ENCODE results near the gene KIF18A.

Gene KIF18A

GRCh38 chr11:27996066-27996465, 111.9 kb downstream of the KIF18A start:
- no peaks in the 10 kb centered on the region for H3K4me1 ChIP-seq (ENCODE audit: control insufficient read depth, insufficient read depth, low read length)
- H3K27me3 ChIP-seq (ENCODE audit: control insufficient read depth in 1 of 2, insufficient read depth in 2 of 2, low read length in 2 of 2) = no peaks in the 10 kb centered on the region
- no peak overlapping the region for H3K9ac ChIP-seq (ENCODE audit: low read length in 2 of 2)
- H3K9me3 ChIP-seq (ENCODE audit: control insufficient read depth in 2 of 2, low read length in 2 of 2) = peaks cover 0 to 1% of the 10 kb centered on the region in 2 donors
- no peak overlapping the region for H3K4me3 ChIP-seq (ENCODE audit: low read length in 2 of 2)
- H3K36me3 ChIP-seq (ENCODE audit: control insufficient read depth in 2 of 2, insufficient read depth in 2 of 2, low read length in 2 of 2) = no peaks in the 10 kb centered on the region
- no peak overlapping the region for H3K27ac ChIP-seq (ENCODE audit: low read length)

- Histone ChIP-seq H3K9me3 (ENCODE audit: control insufficient read depth in 2 of 2, low read length in 2 of 2) (no peaks in the 10 kb centered on the region), H3K27ac (ENCODE audit: low read length) (no peak overlapping the region), H3K9ac (ENCODE audit: low read length in 2 of 2) (no peak overlapping the region), H3K4me3 (ENCODE audit: low read length in 2 of 2) (no peak overlapping the region), H3K4me1 (ENCODE audit: control insufficient read depth, insufficient read depth, low read length) (no peaks in the 10 kb centered on the region), H3K36me3 (ENCODE audit: control insufficient read depth in 2 of 2, insufficient read depth in 2 of 2, low read length in 2 of 2) (no peaks in the 10 kb centered on the region), H3K27me3 (ENCODE audit: control insufficient read depth in 1 of 2, insufficient read depth in 2 of 2, low read length in 2 of 2) (no peaks in the 10 kb centered on the region)
These were observed 112.9 kb downstream of the KIF18A start for GRCh38 chr11:27995083-27995482.

- Histone ChIP-seq H3K4me3 (ENCODE audit: low read length in 2 of 2) (no peak overlapping the region), H3K27ac (ENCODE audit: low read length) (no peak overlapping the region), H3K9ac (ENCODE audit: low read length in 2 of 2) (no peak overlapping the region), H3K9me3 (ENCODE audit: control insufficient read depth in 2 of 2, low read length in 2 of 2) (no peaks in the 10 kb centered on the region), H3K27me3 (ENCODE audit: control insufficient read depth in 1 of 2, insufficient read depth in 2 of 2, low read length in 2 of 2) (no peaks in the 10 kb centered on the region), H3K36me3 (ENCODE audit: control insufficient read depth in 2 of 2, insufficient read depth in 2 of 2, low read length in 2 of 2) (no peaks in the 10 kb centered on the region), H3K4me1 (ENCODE audit: control insufficient read depth, insufficient read depth, low read length) (no peaks in the 10 kb centered on the region)
These were observed 116.2 kb downstream of the KIF18A start for GRCh38 chr11:27991736-27992135.

- Histone ChIP-seq H3K27me3 (ENCODE audit: control insufficient read depth in 1 of 2, insufficient read depth in 2 of 2, low read length in 2 of 2) (no peaks in the 10 kb centered on the region), H3K9ac (ENCODE audit: low read length in 2 of 2) (no peak overlapping the region), H3K27ac (ENCODE audit: low read length) (no peak overlapping the region), H3K9me3 (ENCODE audit: control insufficient read depth in 2 of 2, low read length in 2 of 2) (no peaks in the 10 kb centered on the region), H3K4me3 (ENCODE audit: low read length in 2 of 2) (no peak overlapping the region), H3K36me3 (ENCODE audit: control insufficient read depth in 2 of 2, insufficient read depth in 2 of 2, low read length in 2 of 2) (no peaks in the 10 kb centered on the region), H3K4me1 (ENCODE audit: control insufficient read depth, insufficient read depth, low read length) (no peaks in the 10 kb centered on the region)
These were observed 130.4 kb downstream of the KIF18A start for GRCh38 chr11:27977527-27977926.

GRCh38 chr11:27977031-27977430, 130.9 kb downstream of the KIF18A start:
- no peak overlapping the region for H3K4me3 ChIP-seq (ENCODE audit: low read length in 2 of 2)
- no peaks in the 10 kb centered on the region for H3K9me3 ChIP-seq (ENCODE audit: control insufficient read depth in 2 of 2, low read length in 2 of 2)
- H3K9ac ChIP-seq (ENCODE audit: low read length in 2 of 2) = no peak overlapping the region
- H3K27ac ChIP-seq (ENCODE audit: low read length) = no peak overlapping the region
- H3K36me3 ChIP-seq (ENCODE audit: control insufficient read depth in 2 of 2, insufficient read depth in 2 of 2, low read length in 2 of 2) = no peaks in the 10 kb centered on the region
- no peaks in the 10 kb centered on the region for H3K27me3 ChIP-seq (ENCODE audit: control insufficient read depth in 1 of 2, insufficient read depth in 2 of 2, low read length in 2 of 2)
- H3K4me1 ChIP-seq (ENCODE audit: control insufficient read depth, insufficient read depth, low read length) = no peaks in the 10 kb centered on the region

GRCh38 chr11:27976262-27976661, 131.7 kb downstream of the KIF18A start:
- no peaks in the 10 kb centered on the region for H3K9me3 ChIP-seq (ENCODE audit: control insufficient read depth in 2 of 2, low read length in 2 of 2)
- H3K36me3 ChIP-seq (ENCODE audit: control insufficient read depth in 2 of 2, insufficient read depth in 2 of 2, low read length in 2 of 2) = no peaks in the 10 kb centered on the region
- no peak overlapping the region for H3K27ac ChIP-seq (ENCODE audit: low read length)
- no peak overlapping the region for H3K4me3 ChIP-seq (ENCODE audit: low read length in 2 of 2)
- H3K27me3 ChIP-seq (ENCODE audit: control insufficient read depth in 1 of 2, insufficient read depth in 2 of 2, low read length in 2 of 2) = no peaks in the 10 kb centered on the region
- H3K9ac ChIP-seq (ENCODE audit: low read length in 2 of 2) = no peak overlapping the region
- no peaks in the 10 kb centered on the region for H3K4me1 ChIP-seq (ENCODE audit: control insufficient read depth, insufficient read depth, low read length)

- H3K4me3 ChIP-seq (ENCODE audit: low read length in 2 of 2) = no peak overlapping the region
- H3K36me3 ChIP-seq (ENCODE audit: control insufficient read depth in 2 of 2, insufficient read depth in 2 of 2, low read length in 2 of 2) = no peaks in the 10 kb centered on the region
- H3K9ac ChIP-seq (ENCODE audit: low read length in 2 of 2) = no peak overlapping the region
- H3K9me3 ChIP-seq (ENCODE audit: control insufficient read depth in 2 of 2, low read length in 2 of 2) = no peaks in the 10 kb centered on the region
- no peak overlapping the region for H3K27ac ChIP-seq (ENCODE audit: low read length)
- no peaks in the 10 kb centered on the region for H3K4me1 ChIP-seq (ENCODE audit: control insufficient read depth, insufficient read depth, low read length)
- no peaks in the 10 kb centered on the region for H3K27me3 ChIP-seq (ENCODE audit: control insufficient read depth in 1 of 2, insufficient read depth in 2 of 2, low read length in 2 of 2)
These were observed 134.0 kb downstream of the KIF18A start for GRCh38 chr11:27973851-27974536.

- no peaks in the 10 kb centered on the region for H3K27me3 ChIP-seq (ENCODE audit: control insufficient read depth in 1 of 2, insufficient read depth in 2 of 2, low read length in 2 of 2)
- no peaks in the 10 kb centered on the region for H3K4me1 ChIP-seq (ENCODE audit: control insufficient read depth, insufficient read depth, low read length)
- no peak overlapping the region for H3K9ac ChIP-seq (ENCODE audit: low read length in 2 of 2)
- no peaks in the 10 kb centered on the region for H3K9me3 ChIP-seq (ENCODE audit: control insufficient read depth in 2 of 2, low read length in 2 of 2)
- H3K4me3 ChIP-seq (ENCODE audit: low read length in 2 of 2) = no peak overlapping the region
- no peaks in the 10 kb centered on the region for H3K36me3 ChIP-seq (ENCODE audit: control insufficient read depth in 2 of 2, insufficient read depth in 2 of 2, low read length in 2 of 2)
- H3K27ac ChIP-seq (ENCODE audit: low read length) = no peak overlapping the region
These were observed 135.3 kb downstream of the KIF18A start for GRCh38 chr11:27972522-27973170.

GRCh38 chr11:27971171-27971570, 136.8 kb downstream of the KIF18A start:
- Histone ChIP-seq H3K4me1 (ENCODE audit: control insufficient read depth, insufficient read depth, low read length) (no peaks in the 10 kb centered on the region), H3K27ac (ENCODE audit: low read length) (no peak overlapping the region), H3K36me3 (ENCODE audit: control insufficient read depth in 2 of 2, insufficient read depth in 2 of 2, low read length in 2 of 2) (no peaks in the 10 kb centered on the region), H3K4me3 (ENCODE audit: low read length in 2 of 2) (no peak overlapping the region), H3K9ac (ENCODE audit: low read length in 2 of 2) (no peak overlapping the region), H3K27me3 (ENCODE audit: control insufficient read depth in 1 of 2, insufficient read depth in 2 of 2, low read length in 2 of 2) (no peaks in the 10 kb centered on the region), H3K9me3 (ENCODE audit: control insufficient read depth in 2 of 2, low read length in 2 of 2) (no peaks in the 10 kb centered on the region)
